Adipocyte (in vitro differentiated cells): ENCODE data around the gene PINK1.

Experiments
- DNase-seq: peaks from one replicate; pipeline ENCODE4 v3.0.0-alpha.2; 2015; ENCODE audit warnings: low read depth
- H3K27me3 ChIP-seq: replicated peaks from 2 replicates; pipeline ENCODE4 v1.7.0; 2013; ENCODE audit warnings: mild to moderate bottlenecking, low read length, moderate library complexity; ENCODE audit not compliant: control insufficient read depth, insufficient read depth
- H3K36me3 ChIP-seq: 2 replicates; pipeline ENCODE4 v1.7.0; 2013; ENCODE audit warnings: low read length, mild to moderate bottlenecking, moderate library complexity; ENCODE audit not compliant: control insufficient read depth, insufficient read depth, severe bottlenecking
- H3K4me1 ChIP-seq: 2 replicates; pipeline ENCODE4 v1.7.0; 2013; ENCODE audit warnings: mild to moderate bottlenecking, low read length, moderate library complexity; ENCODE audit not compliant: control insufficient read depth, insufficient read depth
- H3K4me3 ChIP-seq: 2 replicates; pipeline ENCODE4 v1.7.0; 2013; ENCODE audit warnings: mild to moderate bottlenecking, low read length, moderate library complexity
- H3K9ac ChIP-seq: 2 replicates; pipeline ENCODE4 v1.7.0; 2013; ENCODE audit warnings: mild to moderate bottlenecking, low read length, moderate library complexity
- H3K9me3 ChIP-seq: 2 replicates; pipeline ENCODE4 v1.7.0; 2013; ENCODE audit warnings: mild to moderate bottlenecking, low read length, moderate library complexity; ENCODE audit not compliant: control insufficient read depth

PINK1 gene

DNA sequence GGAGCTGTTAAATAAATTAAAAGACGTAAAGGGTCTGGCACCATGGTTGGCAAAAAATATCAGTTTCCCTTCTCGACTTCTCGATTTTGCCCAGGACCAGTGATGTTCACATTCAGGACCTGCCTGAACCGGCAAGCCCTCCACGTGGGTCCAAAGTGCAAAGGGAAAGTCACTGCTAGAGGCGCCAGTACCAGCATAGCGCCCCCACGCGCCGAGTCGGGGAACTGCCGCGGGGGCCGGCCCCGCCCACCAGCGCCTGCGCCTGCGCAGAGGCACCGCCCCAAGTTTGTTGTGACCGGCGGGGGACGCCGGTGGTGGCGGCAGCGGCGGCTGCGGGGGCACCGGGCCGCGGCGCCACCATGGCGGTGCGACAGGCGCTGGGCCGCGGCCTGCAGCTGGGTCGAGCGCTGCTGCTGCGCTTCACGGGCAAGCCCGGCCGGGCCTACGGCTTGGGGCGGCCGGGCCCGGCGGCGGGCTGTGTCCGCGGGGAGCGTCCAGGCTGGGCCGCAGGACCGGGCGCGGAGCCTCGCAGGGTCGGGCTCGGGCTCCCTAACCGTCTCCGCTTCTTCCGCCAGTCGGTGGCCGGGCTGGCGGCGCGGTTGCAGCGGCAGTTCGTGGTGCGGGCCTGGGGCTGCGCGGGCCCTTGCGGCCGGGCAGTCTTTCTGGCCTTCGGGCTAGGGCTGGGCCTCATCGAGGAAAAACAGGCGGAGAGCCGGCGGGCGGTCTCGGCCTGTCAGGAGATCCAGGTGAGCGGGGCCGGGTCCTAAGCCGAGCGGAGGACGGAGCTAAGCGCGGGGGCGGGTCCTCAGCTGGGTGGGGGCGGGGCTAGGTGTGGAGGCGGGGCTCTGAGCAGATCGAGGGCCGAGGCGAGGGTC, at the start of gene PINK1:
TSS of gene PINK1 (plus strand) at position 269 of the 875 bp plus-strand sequence. CDS start at position 360, 91 bp downstream.
- H3K9ac ChIP-seq = peak within 1 kb of the TSS; percentile 96
- H3K9me3 ChIP-seq = no peaks in the 10 kb centered on the region
- peaks cover 11% of the 10 kb centered on the region for H3K36me3 ChIP-seq
- H3K4me1 ChIP-seq = peaks cover 18% of the 10 kb centered on the region
- H3K27me3 ChIP-seq = no peaks in the 10 kb centered on the region
- H3K4me3 ChIP-seq = peak within 1 kb of the TSS; percentile 95
- DNase-seq = peak; percentile 86

DNA sequence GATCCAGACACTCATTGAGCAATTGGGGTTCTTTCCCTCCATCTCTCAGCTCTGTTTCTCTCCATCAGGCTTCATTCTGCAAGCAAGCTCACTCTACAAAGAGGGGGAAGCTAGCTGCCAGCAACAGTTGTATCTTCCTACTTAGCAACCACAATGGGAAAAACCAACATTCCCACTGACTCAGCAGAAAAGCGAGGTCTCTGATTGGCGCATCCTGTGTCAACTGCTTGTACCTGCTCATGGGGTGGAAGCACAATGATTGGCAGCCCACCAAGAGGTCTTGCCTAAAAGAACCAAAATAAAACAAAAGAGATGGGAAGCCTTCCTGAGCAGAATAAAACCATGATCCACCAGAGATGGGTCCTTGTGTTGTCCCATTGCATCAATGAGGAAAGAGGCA, 48.4 kb upstream of the PINK1 start:
- Histone ChIP-seq H3K4me3 (no peak overlapping the region), H3K27me3 (no peaks in the 10 kb centered on the region), H3K4me1 (peaks cover 29% of the 10 kb centered on the region), H3K9ac (no peak overlapping the region), H3K36me3 (no peaks in the 10 kb centered on the region), H3K9me3 (no peaks in the 10 kb centered on the region)
- no peak for DNase-seq

DNA sequence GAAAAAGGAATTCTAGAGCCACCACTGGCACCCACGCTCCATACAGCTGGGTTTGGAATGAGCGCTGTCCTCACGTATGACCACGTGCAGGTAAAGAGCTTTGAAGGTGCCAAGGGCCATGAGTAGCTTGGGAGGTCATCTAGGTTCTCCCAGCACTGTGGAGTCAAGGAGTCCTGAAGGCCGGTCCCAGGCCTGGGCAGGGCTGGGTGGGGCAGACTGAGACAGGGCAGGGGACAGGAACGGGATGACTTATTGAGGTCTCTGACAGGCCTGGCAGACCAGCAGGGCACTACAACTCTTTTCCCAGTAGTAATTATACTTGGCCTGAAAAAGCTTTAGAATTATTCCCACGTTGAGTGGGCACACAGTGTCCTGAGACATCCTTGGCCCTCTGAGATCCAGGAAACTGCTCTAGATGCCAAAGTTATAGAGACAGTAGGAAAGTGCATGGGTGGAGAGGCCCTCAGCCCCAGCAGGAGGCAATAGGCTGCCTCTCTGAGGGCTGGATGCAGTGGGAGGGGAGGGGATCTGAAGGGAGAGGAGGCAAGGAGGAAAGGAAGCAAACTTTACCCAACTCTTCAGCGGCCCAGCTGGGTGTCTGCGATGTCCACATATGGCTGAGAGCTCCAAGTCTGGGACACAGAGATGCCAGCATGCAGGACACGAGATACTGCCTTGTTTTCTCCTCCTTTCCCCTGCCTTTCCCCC, 46.2 kb upstream of the PINK1 start:
- Histone ChIP-seq H3K9me3 (no peaks in the 10 kb centered on the region), H3K36me3 (no peaks in the 10 kb centered on the region), H3K9ac (no peak overlapping the region), H3K4me1 (peaks cover 39% of the 10 kb centered on the region), H3K4me3 (no peak overlapping the region), H3K27me3 (no peaks in the 10 kb centered on the region)
- no peak for DNase-seq

DNA sequence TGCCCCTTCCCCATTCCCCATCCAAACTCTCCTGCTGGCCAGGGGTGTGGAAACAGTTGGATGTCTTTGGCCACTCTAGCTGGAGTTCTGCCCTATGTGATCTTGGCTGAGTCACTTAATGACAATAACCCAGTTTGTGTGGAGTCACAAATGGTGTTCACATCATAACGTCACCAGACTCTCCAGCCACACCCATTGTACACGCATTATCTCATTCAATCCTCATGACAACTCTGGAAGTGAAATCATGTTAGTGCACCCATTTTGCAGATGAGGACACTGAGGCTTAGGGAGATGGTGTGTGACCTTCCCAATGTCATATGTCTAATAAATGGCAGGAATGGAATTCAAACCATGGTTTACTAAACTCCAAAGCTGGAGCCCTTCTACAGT, 45.6 kb upstream of the PINK1 start:
- no peak for DNase-seq
- Histone ChIP-seq H3K36me3 (no peaks in the 10 kb centered on the region), H3K9ac (no peak overlapping the region), H3K4me3 (no peak overlapping the region), H3K9me3 (no peaks in the 10 kb centered on the region), H3K4me1 (peaks cover 39% of the 10 kb centered on the region), H3K27me3 (no peaks in the 10 kb centered on the region)

DNA sequence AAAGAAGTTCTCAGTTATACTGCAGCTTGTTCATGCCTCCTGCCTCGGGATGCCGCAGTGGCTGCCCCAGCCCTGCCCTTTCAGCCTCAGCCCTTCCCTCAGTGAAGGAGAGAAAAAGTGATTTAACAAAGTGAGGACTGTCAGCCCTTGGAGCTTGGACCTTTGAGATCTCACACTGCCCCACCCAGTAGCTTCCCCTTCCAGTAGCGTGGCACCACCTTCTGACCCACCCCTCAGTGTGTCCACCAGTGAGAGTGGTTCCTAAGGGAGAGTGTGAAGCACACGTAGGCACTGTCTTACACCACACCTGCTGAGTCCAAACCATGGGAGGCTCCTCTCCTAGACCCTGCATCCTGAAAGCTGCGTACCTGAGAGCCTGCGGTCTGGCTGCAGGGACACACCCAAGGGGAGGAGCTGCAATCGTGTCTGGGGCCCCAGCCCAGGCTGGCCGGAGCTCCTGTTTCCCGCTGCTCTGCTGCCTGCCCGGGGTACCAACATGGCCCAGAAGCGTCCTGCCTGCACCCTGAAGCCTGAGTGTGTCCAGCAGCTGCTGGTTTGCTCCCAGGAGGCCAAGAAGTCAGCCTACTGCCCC, 44.5 kb upstream of the PINK1 start, which contains the start of gene CDA:
TSS of gene CDA (plus strand) at position 464 of the 592 bp plus-strand sequence. CDS start at position 497, 33 bp downstream.
- Histone ChIP-seq H3K36me3 (no peaks in the 10 kb centered on the region), H3K9me3 (no peaks in the 10 kb centered on the region), H3K9ac (peak within 1 kb of the TSS; percentile 50), H3K27me3 (no peaks in the 10 kb centered on the region), H3K4me1 (peaks cover 39% of the 10 kb centered on the region), H3K4me3 (peak within 1 kb of the TSS; percentile 64)
- DNase-seq = no peak

DNA sequence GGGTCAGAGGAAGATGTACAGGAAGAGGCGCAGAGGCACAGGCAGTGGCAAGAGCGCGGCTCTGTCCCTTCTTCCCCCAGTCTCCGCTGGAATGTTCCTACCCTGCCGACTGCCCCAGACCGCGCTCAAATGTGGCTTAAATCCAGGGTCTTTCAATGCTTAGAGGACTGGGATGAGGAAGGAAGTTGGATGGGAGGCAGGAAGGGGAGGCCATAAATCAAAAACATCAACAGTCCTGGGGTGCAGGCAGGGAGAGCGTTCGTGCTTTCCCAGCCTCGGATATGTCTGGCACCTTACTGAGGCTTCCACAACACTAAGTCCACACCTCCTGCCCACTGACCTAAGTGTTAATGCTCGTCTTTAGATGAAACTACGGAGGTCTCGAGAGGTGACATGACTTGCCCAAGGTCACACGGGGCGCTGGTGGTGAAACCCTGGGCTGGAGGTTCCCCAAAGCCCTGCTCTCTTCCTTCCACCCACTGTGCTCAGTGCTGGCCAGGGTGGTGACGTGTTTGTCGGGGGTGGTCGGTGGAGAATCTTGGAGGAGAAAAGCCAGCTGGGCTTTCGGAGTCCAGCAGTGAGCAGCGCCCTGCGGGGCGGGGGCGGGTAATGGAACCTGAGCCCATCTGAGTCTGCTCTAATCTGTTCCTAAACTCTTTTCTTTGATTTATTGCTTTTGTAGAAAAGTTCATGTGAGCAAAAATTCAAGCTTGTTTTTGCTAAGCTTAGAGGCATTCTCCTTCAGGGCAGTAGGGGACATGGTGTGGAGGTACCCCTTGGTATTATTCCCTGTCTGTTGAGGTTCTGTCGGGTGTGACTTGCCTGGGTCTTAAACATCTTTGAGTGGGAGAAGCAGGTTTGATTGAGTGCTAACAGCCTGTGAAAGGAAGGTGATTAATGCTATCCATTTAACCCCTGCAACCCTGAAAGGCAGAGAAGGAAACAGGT, 43.7 kb upstream of the PINK1 start:
- H3K4me3 ChIP-seq = peak overlapping the region; percentile 64
- DNase-seq = no peak
- no peaks in the 10 kb centered on the region for H3K27me3 ChIP-seq
- no peaks in the 10 kb centered on the region for H3K36me3 ChIP-seq
- H3K9me3 ChIP-seq = no peaks in the 10 kb centered on the region
- peaks cover 39% of the 10 kb centered on the region for H3K4me1 ChIP-seq
- H3K9ac ChIP-seq = peak overlapping the region; percentile 50

DNA sequence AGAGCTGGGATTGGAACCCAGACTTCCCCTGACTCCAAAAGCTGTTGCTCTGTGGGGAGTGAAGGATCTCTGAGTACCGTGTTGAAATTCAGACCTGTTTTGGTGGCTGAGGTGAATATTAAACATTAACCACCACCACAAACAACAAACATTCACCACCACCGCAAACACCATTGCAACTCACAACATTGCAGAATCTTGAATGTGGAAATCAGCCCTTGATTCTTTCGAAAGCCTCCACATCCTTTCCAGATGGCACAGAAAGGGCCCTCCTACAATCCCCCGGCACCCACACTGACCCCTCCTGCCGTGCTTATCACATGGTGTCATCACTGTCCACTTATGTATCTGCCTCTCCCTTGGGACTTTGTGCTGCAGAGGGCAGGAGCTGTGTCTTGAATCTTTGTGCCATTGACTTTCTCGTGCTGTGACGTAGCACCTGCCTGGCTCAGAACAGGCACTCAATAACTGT, 42.9 kb upstream of the PINK1 start:
- H3K27me3 ChIP-seq = no peaks in the 10 kb centered on the region
- DNase-seq = no peak

DNA sequence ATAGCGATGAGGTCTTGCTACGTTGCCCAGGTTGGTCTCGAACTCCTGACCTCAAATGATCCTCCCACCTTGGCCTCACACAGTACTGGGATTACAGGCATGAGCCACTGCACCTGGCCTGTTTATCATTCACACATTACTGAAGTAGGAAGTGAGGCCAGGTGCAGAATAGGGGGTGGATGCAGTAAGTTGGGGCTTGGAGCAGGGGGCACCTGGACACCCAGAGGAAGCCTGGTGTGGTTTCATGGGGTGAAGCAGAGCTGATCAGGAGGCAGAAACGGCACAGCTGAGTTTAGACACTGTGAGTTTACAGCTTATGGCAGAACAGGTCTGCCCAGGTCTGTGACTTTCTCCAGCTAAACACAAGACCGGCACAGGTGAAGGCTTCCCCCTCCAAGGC, 39.5 kb upstream of the PINK1 start:
- Histone ChIP-seq H3K4me3 (no peak overlapping the region), H3K9ac (no peak overlapping the region), H3K9me3 (no peaks in the 10 kb centered on the region), H3K27me3 (no peaks in the 10 kb centered on the region), H3K36me3 (no peaks in the 10 kb centered on the region), H3K4me1 (peaks cover 21% of the 10 kb centered on the region)
- DNase-seq = no peak

More for the DNA sequence above, 42.9 kb upstream of the PINK1 start:
- no peaks in the 10 kb centered on the region for H3K36me3 ChIP-seq
- H3K9me3 ChIP-seq = no peaks in the 10 kb centered on the region
- H3K4me1 ChIP-seq = peaks cover 39% of the 10 kb centered on the region
- H3K9ac ChIP-seq = peak overlapping the region; percentile 50
- peak overlapping the region; percentile 64 for H3K4me3 ChIP-seq

DNA sequence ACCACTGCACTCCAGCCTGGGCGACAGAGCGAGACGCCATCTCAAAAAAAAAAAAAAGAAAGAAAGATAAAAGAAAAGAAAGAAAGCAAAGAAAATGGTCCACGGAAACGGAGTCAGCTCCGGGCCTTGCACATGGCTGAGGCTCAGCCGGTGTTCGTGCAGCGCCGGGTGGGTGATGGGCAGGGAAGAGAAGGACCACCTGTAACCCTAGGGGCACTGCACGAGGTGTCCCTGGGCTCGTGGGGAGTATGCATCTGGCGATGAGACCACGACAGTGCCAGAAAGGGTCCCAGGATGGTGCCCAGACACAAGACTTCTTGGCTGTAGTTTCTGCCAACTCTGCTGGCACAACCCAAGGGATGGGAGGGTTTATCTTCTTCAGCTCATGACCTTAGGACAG, 38.5 kb upstream of the PINK1 start:
- H3K36me3 ChIP-seq = no peaks in the 10 kb centered on the region
- no peaks in the 10 kb centered on the region for H3K27me3 ChIP-seq
- no peak overlapping the region for H3K4me3 ChIP-seq
- peaks cover 11% of the 10 kb centered on the region for H3K4me1 ChIP-seq
- no peak overlapping the region for H3K9ac ChIP-seq
- DNase-seq = no peak
- H3K9me3 ChIP-seq = no peaks in the 10 kb centered on the region

DNA sequence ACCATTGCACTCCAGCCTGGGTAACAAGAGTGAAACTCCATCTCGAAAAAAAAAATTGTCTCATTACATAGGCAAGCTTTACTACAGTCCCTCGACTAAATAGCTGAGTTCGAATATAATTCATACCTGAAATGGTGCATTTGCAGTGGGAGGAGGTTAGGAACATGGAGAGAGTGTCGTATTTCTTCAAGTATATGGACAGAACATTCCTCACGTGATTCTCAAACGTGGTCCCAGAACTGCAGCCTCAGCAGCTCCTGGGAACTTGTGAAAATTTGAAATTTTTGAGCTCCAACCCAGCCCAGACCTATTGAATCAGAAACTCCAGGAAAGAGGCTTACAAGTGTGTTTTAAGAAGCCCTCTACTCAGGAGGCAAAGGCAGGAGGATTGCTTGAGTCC, 37.2 kb upstream of the PINK1 start:
- Histone ChIP-seq H3K4me3 (no peak overlapping the region), H3K27me3 (no peaks in the 10 kb centered on the region), H3K4me1 (no peaks in the 10 kb centered on the region), H3K9ac (no peak overlapping the region), H3K9me3 (no peaks in the 10 kb centered on the region), H3K36me3 (no peaks in the 10 kb centered on the region)
- no peak for DNase-seq
